Embryonic facial prominence (tissue), 1 donor: ENCODE results near the gene CRYL1.

Source experiments
- DNase-seq: peaks from one replicate; pipeline ENCODE4 v3.0.0-alpha.2; 2016; ENCODE audit errors: extremely low spot score

Gene CRYL1

DNA sequence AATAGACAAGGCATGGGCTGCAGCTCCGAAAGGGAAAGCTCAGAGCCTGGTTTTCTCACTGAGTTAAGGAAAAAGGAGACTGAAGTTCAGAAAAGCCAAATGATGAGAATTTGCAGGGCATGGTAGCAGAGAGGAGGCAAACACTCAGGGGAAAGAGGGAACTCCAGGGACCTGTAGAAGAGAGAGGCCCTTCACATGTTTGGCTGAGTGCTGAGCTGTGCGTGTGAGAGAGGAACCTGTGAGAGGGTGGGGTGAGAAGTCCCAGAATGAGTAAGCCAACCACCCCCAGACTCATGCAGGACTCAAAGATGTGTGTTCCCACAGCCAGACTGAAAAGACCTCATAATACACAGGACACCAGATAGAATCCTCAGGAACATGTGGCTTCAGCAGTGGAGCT, 2.8 kb upstream of the CRYL1 start:
- DNase-seq = no peak

DNA sequence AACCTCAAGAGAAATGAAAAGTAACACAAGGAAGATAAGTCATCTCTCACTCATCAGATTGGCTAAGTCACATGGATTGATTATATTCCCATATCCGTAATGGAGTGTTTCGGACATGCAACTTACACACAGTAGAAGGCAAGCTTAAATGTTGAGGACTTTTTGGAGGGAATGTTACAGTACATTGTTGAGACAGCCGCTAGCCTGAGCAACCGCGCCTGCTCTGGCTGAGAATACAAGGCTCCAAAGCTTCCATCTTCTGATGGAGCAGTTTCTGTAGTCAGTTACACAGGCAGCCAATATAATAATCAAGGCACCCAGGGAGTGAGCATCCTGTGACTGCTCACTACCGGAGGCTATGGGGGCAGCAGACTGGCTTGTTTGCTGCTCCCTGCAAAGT, 1.0 kb upstream of the CRYL1 start:
- DNase-seq = no peak

DNA sequence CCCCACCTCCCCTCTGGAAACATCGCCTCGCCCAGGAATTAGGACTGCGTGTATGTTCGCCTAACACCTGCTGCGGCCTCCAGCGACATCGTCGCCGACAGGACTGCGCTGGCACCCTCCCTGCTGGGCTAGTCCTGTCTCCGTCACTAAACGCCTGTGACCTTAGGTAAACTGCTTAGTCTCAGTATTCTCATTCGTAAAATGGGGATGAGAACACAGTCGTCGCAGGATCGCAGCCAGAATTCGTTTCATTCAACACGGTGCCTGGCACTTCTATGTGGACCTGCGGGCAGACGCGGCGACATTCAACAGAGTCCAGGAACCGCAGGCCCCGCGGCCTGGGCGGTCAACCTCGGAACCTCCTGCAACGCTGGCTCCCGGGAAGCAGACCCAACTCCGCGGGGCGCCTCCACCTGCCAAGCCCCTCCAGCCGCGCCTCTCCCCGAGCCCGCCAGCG, 485 bp downstream of the CRYL1 start:
- DNase-seq = no peak

DNA sequence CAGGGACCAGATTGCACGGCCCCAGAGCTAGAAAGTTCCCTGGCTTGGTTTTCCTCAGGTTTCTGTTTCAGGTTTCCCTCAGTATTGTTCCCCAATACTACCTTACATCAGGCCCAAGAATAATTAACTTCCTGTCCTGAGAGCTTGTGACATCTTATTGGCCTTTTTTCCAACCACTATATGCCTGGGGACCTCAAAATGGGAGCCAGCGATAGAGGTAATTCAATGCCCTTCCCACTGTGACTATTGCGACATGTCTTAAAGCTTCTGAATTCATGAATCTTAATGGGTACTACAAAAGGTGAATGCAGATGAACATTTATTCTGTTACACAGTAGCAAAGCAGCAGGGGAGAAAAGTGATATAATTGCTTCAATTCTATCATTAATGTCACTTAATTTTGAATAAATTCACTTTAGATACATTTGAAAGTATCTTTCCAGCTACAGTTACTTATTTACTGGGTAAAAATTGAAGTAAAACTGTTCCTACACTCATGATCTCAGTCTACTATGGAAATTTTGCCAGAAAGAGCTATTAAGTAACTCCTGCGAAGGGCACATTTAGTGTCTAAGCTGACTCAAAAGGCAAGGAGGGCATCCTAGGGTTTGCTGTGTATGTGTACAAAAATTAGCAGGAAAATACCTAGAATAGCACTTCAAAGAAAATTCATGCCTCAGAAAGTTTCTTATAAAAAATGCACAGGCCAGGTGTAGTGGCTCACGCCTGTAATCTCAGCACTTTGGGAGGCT, 4.1 kb downstream of the CRYL1 start:
- no peak for DNase-seq

DNA sequence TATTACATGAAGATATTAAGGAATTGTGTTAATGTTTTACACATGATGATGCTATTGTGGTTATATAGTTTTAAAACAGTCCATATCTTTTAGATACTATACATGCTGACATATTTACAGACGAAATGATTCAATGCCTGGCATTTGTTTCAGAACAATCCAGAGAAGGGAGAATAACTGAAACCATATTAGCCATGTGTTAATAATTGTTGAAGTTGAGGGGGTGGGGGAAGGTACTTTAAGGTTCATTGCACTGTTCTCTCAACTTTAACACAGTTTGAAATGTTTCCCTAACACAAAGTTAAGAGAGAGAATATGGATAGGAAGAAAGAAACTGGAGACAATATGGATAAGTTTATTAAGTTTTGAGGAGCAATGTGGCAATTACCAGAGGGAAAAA, 5.8 kb downstream of the CRYL1 start:
- peak; percentile 24 for DNase-seq

DNA sequence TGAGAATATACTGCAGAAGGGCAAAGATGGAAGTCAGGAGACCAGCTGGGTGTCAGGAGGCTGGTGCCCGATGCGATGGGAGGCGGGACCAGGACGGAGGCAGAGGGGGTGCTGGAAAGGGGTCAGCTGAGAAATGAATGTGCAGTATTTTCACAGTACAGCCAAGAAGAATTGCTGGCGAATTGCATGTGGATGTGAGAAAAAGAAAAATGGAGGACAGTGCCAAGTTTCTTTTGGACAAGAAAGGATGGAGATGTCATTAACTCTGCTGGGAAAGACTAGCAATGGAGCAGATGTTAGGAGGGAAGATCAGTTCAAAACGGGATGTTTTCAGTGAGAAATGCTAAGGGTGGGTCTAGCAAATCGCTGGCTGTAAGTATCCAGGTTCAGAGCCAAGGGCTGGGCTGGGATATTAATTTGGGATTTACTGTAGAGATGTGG, 7.0 kb downstream of the CRYL1 start:
- DNase-seq = no peak

DNA sequence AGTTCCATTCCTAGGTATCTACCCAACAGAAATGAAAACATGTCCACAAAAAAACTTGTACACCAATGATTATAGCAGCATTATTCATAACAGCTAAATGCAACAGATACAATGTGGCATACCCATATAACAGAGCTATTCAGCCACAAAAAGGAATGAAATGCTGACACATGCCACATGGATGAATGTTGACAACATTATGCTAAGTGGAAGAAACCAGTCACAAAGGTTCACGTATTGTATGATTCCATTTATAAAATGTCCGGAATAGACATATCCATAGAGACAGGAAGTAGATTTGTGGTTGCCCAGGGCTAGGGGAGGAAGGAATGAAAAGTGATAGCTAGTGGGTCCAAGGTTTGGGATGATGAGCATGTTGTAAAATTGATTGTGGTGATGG, 10.8 kb downstream of the CRYL1 start:
- peak; percentile 4 for DNase-seq

DNA sequence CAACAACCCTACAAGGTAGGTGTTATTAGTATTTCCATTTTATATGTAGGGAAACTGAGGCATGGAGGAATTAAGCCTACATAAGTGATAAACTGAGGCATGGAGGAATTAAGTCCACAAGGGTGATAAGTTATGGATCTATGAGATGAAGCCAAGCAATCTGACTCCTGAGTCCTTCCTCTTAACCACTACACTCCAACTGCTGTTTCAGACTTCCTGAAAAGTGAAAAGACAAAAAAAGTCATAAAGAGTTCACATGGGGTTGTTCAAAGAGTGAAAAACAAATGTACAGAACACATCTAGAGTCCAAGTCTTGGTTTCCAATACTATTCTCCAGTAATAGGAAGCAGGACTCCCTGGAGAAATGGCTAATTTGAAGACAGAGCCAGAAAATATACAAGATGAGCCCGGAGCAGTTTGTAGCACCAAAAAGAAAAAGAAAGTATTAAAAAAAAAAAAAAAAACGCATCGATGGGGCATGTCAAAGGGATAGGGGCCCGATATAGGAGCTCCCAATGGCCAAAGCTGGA, 12.1 kb downstream of the CRYL1 start:
- peak; percentile 2 for DNase-seq

DNA sequence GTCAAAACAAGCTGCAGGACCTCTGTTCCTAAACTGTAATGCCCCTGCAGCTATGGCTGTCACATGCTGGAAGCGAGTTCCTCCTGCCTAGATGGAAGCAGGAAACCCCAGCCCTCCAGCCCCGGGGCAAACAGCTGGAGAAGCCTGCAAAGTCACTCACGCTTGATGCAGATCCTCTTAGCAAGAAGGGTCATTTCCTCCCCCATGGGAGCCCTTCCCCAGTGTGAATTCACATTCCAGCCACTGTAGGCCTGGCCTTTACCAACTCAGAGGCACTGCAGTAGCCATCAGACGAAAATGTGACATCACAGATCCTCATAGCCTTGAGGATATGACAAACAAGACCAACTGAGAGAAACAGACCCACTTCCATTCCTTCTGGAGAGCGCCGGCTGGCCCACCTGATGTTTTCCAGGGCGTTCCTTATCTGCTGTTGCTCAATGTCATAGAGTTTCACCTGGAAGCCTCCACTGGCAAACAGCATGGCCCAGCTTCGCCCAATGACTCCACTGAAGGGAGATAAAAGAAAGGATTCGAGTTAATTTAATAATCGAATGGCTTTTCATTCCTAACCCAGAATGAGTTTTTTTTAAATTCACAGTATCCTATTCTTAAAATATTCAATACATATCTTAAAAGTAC, 13.5 kb downstream of the CRYL1 start:
- no peak for DNase-seq

DNA sequence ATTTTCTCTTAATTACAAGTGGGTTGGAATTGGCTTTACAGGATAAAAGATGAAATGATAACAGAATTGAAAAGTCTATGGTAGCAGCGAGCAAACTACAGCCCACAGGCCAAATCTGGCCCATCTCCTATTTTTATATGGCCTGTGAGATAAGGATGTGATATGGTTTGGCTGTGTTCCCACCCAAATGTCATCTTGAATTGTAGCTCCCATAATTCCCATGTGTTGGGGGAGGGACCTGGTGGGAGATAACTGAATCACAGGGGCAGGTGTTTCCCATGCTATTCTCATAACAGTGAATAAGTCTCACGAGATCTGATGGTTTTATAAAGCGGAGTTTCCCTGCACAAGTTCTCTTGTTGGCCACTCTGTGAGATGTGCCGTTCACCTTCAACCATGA, 19.0 kb downstream of the CRYL1 start:
- DNase-seq = no peak

DNA sequence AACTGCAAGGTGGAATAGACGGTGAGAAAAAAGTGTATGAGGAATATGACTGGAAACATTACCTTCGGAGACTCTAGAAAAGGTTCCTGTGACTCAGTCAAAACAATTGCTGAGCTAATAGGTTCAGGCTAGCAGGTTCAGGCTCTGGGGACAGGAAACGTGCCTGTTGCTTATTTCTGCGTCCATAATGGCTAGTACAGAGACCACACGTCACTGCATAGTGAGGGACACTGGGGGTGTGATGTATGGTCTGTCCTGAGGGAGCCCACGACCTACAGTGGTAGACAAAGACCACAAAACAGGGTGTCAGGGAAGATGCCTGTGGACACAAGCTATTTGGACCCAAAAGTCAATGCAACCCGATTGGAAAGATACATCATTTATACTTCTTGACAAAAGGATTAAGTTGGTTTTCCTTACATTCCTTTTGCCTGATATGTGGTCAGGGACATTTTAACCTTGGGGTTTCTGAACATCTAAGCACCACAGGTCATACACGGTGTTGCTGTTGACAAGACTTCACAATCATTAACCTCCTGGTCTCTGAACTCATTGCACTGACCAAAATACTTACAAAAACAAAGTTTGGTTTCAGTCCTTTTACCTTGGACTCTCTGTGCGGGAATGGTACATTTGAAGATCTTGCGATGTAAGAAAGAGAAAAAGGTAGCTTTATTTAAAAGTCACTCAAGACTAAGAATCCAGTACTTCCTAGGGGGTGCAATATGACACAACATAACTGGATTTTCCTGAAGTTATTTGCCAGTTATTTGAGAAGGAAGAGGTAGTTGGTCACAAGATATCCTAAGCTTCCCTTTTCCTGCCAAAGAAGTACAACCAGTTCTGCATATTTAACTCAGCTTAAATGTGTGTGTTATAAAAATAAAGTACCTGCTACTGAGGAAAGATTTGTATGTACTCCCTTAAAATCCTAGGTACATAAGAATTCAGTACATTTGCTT, 20.0 kb downstream of the CRYL1 start:
- DNase-seq = no peak

DNA sequence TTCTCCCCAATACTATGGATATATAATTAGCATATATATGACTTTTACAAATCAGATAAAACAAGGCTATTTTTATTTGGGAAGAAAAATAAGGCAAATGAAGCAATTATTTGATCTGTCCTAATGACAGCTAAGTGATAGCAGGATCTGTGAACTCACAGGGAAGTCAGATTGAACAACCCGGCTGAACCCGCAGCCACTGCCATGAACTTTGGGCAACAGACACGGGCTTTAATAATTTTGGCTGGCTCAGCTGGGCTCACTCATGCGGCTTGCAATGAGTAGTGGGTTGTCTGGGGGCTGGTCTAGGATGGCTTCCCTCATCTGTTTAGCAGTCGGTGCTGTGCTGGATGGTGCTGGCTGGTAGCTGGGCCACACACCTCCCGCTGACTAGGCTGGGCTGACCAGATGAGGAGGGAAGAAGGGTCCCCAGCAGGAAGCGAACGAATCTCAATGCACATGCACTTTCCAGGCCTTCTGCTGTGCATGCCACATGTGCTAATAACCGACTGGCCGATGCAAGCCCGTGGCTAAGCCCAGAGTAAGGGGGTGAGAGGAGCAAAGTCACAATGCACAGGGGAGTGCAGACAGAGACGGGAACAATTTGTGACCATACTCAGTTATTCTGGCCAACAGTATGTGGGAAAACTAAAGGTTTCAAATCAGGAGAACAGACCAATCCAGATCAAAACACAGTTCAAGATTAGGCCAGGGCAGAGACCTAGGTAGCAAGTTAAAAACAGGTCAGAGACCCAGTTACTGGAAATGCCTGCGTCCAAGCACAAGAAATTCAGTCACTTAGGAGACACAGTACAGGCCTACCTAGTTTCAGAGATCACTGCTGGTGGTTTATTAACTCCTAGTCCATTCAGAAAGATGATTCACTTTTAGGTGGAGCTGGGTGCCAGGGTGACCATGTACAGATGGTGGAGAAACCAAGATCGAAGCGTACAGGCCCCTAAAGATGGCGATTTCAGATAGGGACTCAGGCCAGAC, 22.3 kb downstream of the CRYL1 start:
- no peak for DNase-seq

DNA sequence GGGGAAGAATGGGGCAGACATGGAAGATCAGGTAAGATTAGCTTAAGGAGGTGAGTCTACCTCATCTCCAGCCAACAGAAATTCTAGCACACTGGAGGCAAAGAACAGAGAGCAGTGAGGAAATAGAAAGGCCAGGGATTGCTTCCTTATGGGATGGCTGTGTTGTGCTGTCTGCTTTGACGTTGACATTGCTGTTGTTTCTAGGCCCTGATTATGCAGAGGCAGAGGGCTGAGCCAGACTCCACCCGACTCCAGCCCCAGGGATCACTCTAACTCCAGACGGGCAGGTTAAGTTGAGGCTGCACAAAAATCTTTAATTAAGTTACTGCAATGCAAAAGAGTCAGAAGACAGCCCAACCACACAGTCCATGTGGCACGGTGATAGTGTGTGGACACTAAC, 24.1 kb downstream of the CRYL1 start:
- DNase-seq = no peak

DNA sequence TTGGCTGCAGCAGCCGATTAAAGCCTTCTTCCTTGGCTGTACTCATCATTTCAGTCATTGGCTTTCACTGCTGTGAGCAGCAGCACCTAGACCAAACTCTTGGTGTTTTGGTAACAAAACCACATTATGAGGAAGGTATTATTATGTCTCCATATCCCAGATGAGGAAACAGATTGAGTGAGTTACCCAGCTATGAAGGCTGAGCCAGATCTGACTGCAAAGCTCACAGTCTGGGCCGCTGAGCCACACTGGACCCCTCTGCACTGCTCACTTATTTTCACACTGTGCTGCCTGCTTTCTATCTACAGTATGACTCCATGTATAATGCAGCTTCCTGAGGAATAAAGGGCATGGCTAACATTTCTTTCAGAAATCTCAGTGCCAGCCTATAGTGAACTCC, 24.5 kb downstream of the CRYL1 start:
- DNase-seq = no peak

DNA sequence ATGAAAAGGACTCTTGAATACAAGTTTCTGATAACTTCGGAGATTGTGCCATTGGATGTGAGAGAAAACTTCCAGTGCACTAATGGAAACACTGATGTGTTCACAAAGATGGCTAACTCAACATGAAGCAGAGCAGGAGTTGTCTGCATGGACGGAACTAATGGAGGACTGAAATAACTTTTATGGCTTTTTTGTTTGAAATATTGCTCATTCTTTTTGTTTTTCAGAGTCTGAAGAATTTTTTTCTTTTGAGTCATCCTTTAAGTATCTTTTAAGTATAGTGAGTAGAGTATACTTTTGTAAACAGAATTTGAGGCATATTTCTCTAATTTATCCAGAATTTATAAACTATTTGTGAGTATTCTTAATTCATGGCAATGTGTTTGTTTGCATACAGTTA, 25.7 kb downstream of the CRYL1 start:
- no peak for DNase-seq

DNA sequence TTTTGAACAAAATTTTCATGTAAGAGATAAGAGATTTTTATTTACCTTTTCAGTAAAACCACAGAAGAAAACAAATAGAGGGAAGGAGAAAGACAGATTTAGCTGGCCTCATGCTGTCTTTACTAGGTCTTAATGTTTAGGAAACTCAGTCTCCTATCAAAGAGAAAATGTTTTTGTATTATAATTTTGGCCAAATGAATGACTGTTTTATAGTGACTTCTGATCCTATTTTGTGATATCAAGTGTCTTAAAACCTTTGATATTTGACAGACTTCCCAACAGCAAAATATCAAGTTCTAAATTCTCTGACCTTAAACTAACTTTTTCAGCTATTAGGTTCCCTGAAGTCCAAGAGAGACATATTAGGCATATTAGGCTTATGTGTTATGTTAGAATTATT, 27.0 kb downstream of the CRYL1 start:
- DNase-seq = no peak

DNA sequence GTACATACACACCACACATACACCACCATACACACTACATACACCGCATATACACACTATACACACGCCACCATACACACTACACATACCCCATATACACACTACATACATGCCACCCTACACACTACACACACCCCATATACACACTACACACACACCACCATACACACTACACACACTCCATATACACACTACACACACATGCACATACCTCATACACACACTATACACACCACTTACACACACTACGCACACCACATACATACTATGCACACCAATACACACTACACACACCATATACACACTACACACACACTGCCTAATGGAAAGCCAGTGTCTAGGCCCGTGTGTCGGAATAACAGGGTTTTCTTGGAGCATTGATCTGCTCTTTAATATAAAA, 27.5 kb downstream of the CRYL1 start:
- no peak for DNase-seq

DNA sequence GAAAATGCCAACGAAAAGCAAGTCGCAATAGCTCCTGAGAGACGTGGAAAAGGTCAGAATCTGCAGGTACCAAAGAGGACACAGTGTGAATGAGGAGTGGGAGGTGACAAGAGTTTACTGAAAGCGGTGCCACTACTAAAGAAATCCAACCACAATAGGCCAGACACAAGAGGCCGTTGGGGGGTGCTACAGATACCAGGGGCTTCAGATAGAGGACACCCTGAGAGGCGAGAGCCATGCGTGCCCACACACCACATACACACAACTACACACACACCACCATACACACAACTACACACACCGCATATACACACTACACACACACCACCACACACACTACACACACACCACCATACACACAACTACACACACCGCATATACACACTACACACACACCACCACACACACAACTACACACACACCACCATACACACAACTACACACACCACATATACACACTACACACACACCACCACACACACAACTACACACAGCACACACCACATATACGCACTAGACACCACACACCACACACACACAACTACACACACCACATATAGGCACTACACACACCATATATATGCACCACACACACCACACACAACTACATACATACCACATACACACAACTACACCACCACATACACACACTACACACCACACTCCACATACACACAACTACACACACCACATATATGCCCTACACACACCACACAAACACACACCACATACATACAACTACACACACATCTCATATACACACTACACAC, 28.5 kb downstream of the CRYL1 start:
- DNase-seq = no peak

DNA sequence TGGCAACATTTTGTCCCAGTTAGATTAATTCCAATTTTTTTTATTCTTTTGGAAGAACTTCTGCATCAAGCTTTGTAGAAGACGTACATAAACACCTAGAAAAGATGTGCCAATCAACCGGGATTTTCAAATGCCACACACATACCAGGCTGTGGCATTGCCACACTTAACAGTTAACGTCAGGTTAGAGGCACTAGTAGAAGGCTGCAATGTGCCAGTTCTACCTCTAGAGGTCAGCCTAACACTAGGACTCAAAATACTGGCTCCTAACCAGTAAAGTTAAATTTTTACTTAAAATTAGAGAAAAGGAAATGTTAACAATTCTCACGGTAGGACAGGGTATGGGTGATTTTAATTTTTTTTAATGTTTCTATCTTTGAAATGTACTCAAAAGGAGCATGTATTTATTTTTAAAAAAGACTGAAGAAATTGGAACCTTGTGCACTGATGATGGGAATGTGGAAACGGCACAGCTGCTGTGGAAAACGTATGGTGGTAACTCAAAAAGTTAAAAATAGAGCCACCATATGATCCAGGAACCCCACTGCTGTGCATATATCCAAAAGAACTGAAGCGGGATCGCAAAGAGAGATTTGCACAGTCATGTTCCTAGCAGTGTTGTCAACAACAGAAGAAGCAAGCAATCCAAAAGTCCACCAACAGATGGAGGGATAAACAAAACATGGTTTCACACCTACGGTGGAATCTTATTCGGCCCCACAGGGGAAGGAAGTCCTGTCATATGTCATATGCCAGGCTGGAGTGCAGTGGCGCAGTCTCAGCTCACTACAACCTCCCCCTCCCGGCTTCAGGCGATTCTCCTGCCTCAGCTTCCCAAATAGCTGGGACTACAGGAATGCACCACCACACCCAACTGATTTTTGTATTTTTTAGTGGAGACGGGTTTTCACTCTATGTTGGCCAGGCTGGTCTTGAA, 30.3 kb downstream of the CRYL1 start:
- DNase-seq = peak; percentile 71
